ENCODE data around the gene SLIT1.

Gene SLIT1

GRCh38 chr10:97048649-97049427, 136.9 kb downstream of the SLIT1 start:
- no peak for DNase-seq (ENCODE audit: low read depth, low spot score)
- H3K4me3 ChIP-seq = no peak overlapping the region
- H3K27ac ChIP-seq = no peak overlapping the region
- H3K9ac ChIP-seq (ENCODE audit: insufficient read length) = no peak overlapping the region
- no peak for TF ChIP-seq POLR2AphosphoS5 (IDR thresholded peaks at IDR 0.05; ENCODE audit: borderline replicate concordance, low read depth, low read length)
- TF ChIP-seq EZH2 (IDR thresholded peaks at IDR 0.05) = no peak
- no peak for TF ChIP-seq FOXP2 (optimal IDR thresholded peaks at IDR 0.05; ENCODE audit: control extremely low read depth, extremely low read length, insufficient read depth)
- no peaks in the 10 kb centered on the region for H3K9me3 ChIP-seq (ENCODE audit: low read depth, low read length)
- no peaks in the 10 kb centered on the region for H3K36me3 ChIP-seq (ENCODE audit: insufficient read depth, low read length)

- Histone ChIP-seq H3K27ac (no peak overlapping the region), H3K36me3 (ENCODE audit: insufficient read depth, low read length) (no peaks in the 10 kb centered on the region), H3K9ac (ENCODE audit: insufficient read length) (no peak overlapping the region), H3K4me3 (no peak overlapping the region), H3K9me3 (ENCODE audit: low read depth, low read length) (no peaks in the 10 kb centered on the region)
- TF ChIP-seq FOXP2 (optimal IDR thresholded peaks at IDR 0.05; ENCODE audit: control extremely low read depth, extremely low read length, insufficient read depth) = no peak
- no peak for TF ChIP-seq EZH2 (IDR thresholded peaks at IDR 0.05)
- TF ChIP-seq POLR2AphosphoS5 (IDR thresholded peaks at IDR 0.05; ENCODE audit: borderline replicate concordance, low read depth, low read length) = no peak
- DNase-seq (ENCODE audit: low read depth, low spot score) = no peak
These were observed 138.0 kb downstream of the SLIT1 start for GRCh38 chr10:97047788-97048187.

GRCh38 chr10:97047083-97047736, 138.5 kb downstream of the SLIT1 start:
- TF ChIP-seq POLR2AphosphoS5 (IDR thresholded peaks at IDR 0.05; ENCODE audit: borderline replicate concordance, low read depth, low read length) (no peak), EZH2 (IDR thresholded peaks at IDR 0.05) (no peak), FOXP2 (optimal IDR thresholded peaks at IDR 0.05; ENCODE audit: control extremely low read depth, extremely low read length, insufficient read depth) (no peak)
- no peak for DNase-seq (ENCODE audit: low read depth, low spot score)
- Histone ChIP-seq H3K9ac (ENCODE audit: insufficient read length) (no peak overlapping the region), H3K9me3 (ENCODE audit: low read depth, low read length) (no peaks in the 10 kb centered on the region), H3K4me3 (no peak overlapping the region), H3K27ac (no peak overlapping the region), H3K36me3 (ENCODE audit: insufficient read depth, low read length) (no peaks in the 10 kb centered on the region)

- H3K27ac ChIP-seq = no peak overlapping the region
- TF ChIP-seq FOXP2 (optimal IDR thresholded peaks at IDR 0.05; ENCODE audit: control extremely low read depth, extremely low read length, insufficient read depth) = no peak
- TF ChIP-seq POLR2AphosphoS5 (IDR thresholded peaks at IDR 0.05; ENCODE audit: borderline replicate concordance, low read depth, low read length) = no peak
- no peak for TF ChIP-seq EZH2 (IDR thresholded peaks at IDR 0.05)
- H3K4me3 ChIP-seq = no peak overlapping the region
- H3K9me3 ChIP-seq (ENCODE audit: low read depth, low read length) = no peaks in the 10 kb centered on the region
- no peak for DNase-seq (ENCODE audit: low read depth, low spot score)
- no peaks in the 10 kb centered on the region for H3K36me3 ChIP-seq (ENCODE audit: insufficient read depth, low read length)
- no peak overlapping the region for H3K9ac ChIP-seq (ENCODE audit: insufficient read length)
These were observed 139.2 kb downstream of the SLIT1 start for GRCh38 chr10:97046456-97047082.

GRCh38 chr10:97043563-97043855, 142.2 kb downstream of the SLIT1 start:
- H3K27ac ChIP-seq = no peak overlapping the region
- no peaks in the 10 kb centered on the region for H3K36me3 ChIP-seq (ENCODE audit: insufficient read depth, low read length)
- no peak overlapping the region for H3K4me3 ChIP-seq
- no peak overlapping the region for H3K9ac ChIP-seq (ENCODE audit: insufficient read length)
- DNase-seq (ENCODE audit: low read depth, low spot score) = no peak
- TF ChIP-seq EZH2 (IDR thresholded peaks at IDR 0.05) (no peak), FOXP2 (optimal IDR thresholded peaks at IDR 0.05; ENCODE audit: control extremely low read depth, extremely low read length, insufficient read depth) (no peak), POLR2AphosphoS5 (IDR thresholded peaks at IDR 0.05; ENCODE audit: borderline replicate concordance, low read depth, low read length) (no peak)
- H3K9me3 ChIP-seq (ENCODE audit: low read depth, low read length) = no peaks in the 10 kb centered on the region

GRCh38 chr10:97042716-97043562, 142.8 kb downstream of the SLIT1 start:
- H3K9ac ChIP-seq (ENCODE audit: insufficient read length) = no peak overlapping the region
- H3K27ac ChIP-seq = no peak overlapping the region
- no peak overlapping the region for H3K4me3 ChIP-seq
- no peaks in the 10 kb centered on the region for H3K36me3 ChIP-seq (ENCODE audit: insufficient read depth, low read length)
- no peaks in the 10 kb centered on the region for H3K9me3 ChIP-seq (ENCODE audit: low read depth, low read length)
- TF ChIP-seq FOXP2 (optimal IDR thresholded peaks at IDR 0.05; ENCODE audit: control extremely low read depth, extremely low read length, insufficient read depth) = no peak
- TF ChIP-seq EZH2 (IDR thresholded peaks at IDR 0.05) = no peak
- no peak for TF ChIP-seq POLR2AphosphoS5 (IDR thresholded peaks at IDR 0.05; ENCODE audit: borderline replicate concordance, low read depth, low read length)
- no peak for DNase-seq (ENCODE audit: low read depth, low spot score)

GRCh38 chr10:97042081-97042480, 143.7 kb downstream of the SLIT1 start:
- no peak for TF ChIP-seq EZH2 (IDR thresholded peaks at IDR 0.05)
- TF ChIP-seq FOXP2 (optimal IDR thresholded peaks at IDR 0.05; ENCODE audit: control extremely low read depth, extremely low read length, insufficient read depth) = no peak
- TF ChIP-seq POLR2AphosphoS5 (IDR thresholded peaks at IDR 0.05; ENCODE audit: borderline replicate concordance, low read depth, low read length) = no peak
- no peak overlapping the region for H3K27ac ChIP-seq
- H3K9ac ChIP-seq (ENCODE audit: insufficient read length) = no peak overlapping the region
- no peak for DNase-seq (ENCODE audit: low read depth, low spot score)
- H3K4me3 ChIP-seq = no peak overlapping the region
- H3K36me3 ChIP-seq (ENCODE audit: insufficient read depth, low read length) = no peaks in the 10 kb centered on the region
- no peaks in the 10 kb centered on the region for H3K9me3 ChIP-seq (ENCODE audit: low read depth, low read length)

GRCh38 chr10:97040706-97041105, 145.1 kb downstream of the SLIT1 start:
- Histone ChIP-seq H3K27ac (no peak overlapping the region), H3K9me3 (ENCODE audit: low read depth, low read length) (no peaks in the 10 kb centered on the region)

More at GRCh38 chr10:97040706-97041105, 145.1 kb downstream of the SLIT1 start:
- no peak for DNase-seq (ENCODE audit: low read depth, low spot score)
- Histone ChIP-seq H3K9ac (ENCODE audit: insufficient read length) (no peak overlapping the region), H3K4me3 (no peak overlapping the region), H3K36me3 (ENCODE audit: insufficient read depth, low read length) (no peaks in the 10 kb centered on the region)
- no peak for TF ChIP-seq EZH2 (IDR thresholded peaks at IDR 0.05)

Measured in SK-N-MC (cell line).